ENCODE results near the gene MPPED1.

The MPPED1 gene

DNA sequence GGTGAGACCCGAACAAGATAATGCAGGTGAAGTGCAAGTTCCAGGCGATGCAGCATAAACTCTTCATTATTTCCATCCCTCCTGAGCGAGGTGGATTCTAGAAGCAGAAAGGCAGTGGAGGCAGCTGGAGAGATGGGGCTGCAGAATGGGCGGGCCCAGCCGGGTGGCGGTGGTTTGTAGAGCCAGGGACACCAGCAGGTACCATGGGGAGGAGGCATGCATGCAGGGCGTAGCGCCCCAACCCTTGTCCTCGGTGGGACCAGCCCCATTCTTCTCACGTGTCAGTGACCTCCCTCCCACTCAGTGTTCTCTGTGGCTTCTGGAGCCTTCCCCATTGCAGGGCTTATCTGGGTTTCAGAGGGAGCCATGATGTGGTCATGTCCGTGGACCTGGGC is 38.0 kb downstream of the MPPED1 start:
- no peak for DNase-seq

DNA sequence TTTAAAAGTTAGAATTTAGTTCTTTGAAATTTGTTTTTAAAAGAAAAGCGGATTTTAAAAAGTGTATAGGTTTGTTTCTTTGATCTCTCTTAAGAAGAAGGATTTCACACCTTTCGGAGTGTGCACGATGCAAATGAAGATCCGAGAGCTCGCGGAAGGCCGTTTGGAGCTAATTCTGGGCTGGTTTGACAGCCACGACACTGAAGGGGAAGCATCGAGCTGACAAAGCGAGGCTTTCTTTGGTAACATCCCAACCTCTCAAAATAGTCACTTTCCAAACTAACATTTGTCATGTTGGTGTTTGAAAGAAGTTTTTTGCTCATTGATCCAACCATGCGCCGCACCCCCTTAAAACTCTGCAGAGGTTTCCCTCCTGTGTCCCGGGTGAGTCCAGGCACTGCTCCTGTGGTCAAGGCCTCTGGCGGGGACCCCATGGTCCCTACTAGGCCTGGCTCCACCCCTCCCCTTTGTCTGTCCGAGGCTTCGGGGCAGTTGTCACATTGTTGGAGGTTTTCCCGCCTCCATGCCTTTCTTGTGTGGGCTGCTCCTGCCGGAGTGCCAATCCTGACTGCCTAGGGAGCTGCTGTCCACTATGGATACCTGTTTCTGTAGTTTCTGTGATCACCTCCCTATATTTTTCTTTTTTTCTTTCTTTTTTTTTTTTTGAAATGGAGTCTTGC is 39.7 kb downstream of the MPPED1 start:
- no peak for DNase-seq

GRCh38 chr22:43455846-43456245 is 44.0 kb downstream of the MPPED1 start:
- DNase-seq, result no peak

DNA sequence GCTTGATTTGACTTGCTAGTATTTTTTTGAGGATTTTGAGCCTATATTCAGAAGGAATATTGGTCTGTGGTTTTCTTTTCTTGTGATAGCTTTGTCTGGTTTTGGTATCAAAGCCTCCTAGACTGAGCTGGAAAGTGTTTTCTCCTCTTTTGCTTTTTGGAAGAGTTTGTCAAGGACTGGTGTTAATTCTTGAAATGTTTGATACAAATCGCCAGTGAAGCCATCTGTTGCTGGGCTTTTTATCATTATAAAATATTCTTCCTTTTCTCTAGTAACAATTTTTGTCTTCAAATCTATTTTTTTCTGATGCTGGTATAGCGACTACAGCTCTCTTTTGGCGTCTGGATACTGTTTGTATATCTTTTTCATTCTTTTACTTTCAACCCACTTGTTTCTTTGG is 45.2 kb downstream of the MPPED1 start:
- no peak for DNase-seq

GRCh38 chr22:43462701-43463100 is 50.9 kb downstream of the MPPED1 start:
- no peak for DNase-seq

- DNase-seq, result no peak
Observed at GRCh38 chr22:43464809-43465208, 53.0 kb downstream of the MPPED1 start.

DNA sequence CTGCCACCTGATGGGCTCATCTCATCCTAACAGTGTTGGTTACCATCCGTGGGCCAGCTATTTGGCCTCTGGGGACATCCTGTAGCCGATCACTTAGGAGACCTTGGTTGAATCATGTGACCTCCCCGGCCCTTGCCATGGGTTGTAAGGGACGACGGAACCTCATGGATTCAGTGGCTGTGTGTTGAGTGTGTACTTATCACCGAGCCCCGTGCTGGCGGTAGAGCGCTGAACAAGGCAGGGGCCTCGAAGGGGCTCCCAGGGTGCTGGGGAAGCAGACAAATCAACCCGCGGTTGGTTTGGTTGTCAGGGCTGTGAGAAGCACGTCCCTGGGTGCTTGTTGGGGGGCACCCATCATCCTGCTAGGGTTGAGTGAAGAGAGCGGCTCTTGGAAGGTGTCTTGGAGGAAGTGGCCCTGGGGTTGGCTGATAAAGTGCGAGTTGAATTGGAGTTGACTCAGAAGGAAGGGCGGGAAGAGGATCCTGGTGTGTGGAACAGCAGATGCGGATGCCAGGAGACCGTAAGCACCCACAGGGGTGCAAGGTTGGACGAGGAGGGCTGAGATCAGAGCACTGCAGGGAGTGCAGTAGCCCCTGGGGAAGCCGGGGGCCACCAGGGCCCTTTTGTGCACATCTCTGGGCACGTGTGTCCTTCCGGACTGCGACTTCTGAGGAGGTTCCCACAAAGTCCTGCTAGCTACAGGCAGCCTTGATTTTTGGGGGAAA is 53.6 kb downstream of the MPPED1 start:
- no peak for DNase-seq

- DNase-seq, result no peak
Observed at GRCh38 chr22:43466710-43467109, 54.9 kb downstream of the MPPED1 start.

- no peak for DNase-seq
Observed at GRCh38 chr22:43467216-43467940, 55.6 kb downstream of the MPPED1 start.

DNA sequence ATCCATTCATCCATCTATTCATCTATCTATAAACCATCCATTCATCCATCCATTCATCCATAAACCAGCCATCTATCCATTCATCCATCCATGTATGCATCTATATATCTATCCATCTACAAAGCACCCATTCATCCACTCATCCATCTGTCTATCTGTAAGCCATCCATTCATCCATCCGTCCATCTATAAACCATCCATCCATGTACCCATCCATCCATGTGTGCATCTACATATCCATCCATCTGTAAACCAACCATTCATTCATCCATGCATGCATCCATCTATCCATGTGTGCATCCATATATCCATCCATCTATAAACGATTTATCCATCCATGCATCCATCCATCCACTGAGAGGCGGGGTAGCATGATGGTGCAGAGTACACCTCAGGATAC is 58.4 kb downstream of the MPPED1 start:
- no peak for DNase-seq

- DNase-seq, result no peak
Observed at GRCh38 chr22:43470941-43471585, 59.2 kb downstream of the MPPED1 start.

DNA sequence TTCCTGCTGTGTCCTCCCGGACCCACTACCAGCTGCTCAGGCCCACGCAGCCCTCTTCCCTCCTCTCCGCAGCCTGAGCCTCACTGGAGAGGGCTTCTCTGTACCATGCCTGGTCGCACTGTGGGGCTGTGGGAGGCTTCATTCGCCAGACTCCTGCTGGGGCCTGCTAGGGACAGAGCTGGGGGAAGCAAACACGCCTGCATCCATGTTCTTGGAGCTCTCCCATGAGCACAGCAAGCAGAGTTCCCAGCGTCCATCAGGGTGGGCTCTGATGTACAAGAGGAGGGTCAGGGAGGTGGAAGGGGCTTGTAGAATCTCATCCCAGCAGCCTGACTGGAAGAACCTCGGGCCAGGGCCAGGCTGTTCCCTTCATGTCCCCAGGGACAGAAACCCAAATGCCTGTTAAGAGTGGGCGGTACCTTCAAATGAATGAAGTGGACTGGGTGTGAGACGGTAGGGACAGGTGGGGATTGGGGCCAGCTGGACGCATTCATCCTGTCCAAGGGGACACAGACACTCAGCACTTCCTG is 59.9 kb downstream of the MPPED1 start:
- no peak for DNase-seq

GRCh38 chr22:43473031-43473430 is 61.2 kb downstream of the MPPED1 start:
- no peak for DNase-seq

- no peak for DNase-seq
Observed at GRCh38 chr22:43473441-43473840, 61.6 kb downstream of the MPPED1 start.

DNA sequence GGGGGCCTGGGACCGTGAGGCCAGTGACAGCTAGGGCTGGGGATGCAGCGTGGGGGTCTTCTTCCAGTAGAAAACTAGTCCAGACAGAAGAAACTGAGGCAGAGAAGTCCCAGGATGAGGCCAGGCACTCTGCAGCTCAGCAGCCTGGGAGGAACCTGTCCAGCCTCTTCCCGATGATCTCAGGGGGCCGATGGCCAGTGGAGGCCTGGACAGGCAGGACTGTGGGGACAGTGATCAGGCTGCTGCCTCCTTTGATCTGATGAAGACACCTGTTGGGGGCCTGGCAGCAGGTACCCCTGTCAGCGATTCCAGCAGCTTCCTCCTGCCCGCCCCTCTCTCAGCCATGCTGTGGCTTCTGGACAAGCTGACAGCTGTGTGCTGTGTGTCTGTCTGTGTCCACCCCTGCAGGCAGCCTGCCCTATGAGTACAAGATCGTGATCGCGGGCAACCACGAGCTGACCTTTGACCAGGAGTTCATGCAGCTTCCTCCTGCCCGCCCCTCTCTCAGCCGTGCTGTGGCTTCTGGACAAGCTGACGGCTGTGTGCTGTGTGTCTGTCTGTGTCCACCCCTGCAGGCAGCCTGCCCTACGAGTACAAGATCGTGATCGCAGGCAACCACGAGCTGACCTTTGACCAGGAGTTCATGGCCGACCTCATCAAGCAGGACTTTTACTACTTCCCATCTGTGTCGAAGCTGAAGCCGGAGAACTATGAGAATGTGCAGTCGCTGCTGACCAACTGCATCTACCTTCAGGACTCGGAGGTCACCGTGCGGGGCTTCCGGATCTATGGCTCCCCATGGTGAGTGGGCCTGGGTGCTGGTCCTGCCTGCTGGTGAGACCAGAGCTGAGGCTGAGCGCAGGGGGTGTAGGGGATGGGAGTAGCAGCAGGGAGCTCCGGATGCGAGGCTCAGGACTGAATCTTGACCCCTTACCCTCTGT is 62.6 kb downstream of the MPPED1 start:
- no peak for DNase-seq

GRCh38 chr22:43475549-43476076 is 63.8 kb downstream of the MPPED1 start:
- no peak for DNase-seq

DNA sequence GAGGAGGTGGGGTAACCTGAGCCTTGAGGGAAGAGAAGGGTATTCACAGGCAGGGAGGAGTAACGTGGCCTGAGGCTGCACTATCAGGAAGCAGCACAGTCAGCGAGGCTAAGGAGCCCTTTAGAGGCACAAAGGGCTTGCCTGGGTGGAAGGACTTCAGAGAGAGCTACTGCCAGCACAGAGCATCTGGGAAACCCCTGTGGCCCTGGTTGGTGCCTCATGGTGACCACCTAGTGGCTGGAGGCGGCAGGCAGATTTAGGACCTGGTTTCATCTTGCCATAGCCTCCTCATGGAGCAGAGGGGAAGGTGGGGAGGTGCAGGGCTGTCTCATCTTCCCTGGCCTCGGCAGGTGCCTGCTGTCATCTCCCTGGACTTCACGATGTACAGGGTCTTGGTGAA is 64.5 kb downstream of the MPPED1 start:
- DNase-seq, result no peak

DNA sequence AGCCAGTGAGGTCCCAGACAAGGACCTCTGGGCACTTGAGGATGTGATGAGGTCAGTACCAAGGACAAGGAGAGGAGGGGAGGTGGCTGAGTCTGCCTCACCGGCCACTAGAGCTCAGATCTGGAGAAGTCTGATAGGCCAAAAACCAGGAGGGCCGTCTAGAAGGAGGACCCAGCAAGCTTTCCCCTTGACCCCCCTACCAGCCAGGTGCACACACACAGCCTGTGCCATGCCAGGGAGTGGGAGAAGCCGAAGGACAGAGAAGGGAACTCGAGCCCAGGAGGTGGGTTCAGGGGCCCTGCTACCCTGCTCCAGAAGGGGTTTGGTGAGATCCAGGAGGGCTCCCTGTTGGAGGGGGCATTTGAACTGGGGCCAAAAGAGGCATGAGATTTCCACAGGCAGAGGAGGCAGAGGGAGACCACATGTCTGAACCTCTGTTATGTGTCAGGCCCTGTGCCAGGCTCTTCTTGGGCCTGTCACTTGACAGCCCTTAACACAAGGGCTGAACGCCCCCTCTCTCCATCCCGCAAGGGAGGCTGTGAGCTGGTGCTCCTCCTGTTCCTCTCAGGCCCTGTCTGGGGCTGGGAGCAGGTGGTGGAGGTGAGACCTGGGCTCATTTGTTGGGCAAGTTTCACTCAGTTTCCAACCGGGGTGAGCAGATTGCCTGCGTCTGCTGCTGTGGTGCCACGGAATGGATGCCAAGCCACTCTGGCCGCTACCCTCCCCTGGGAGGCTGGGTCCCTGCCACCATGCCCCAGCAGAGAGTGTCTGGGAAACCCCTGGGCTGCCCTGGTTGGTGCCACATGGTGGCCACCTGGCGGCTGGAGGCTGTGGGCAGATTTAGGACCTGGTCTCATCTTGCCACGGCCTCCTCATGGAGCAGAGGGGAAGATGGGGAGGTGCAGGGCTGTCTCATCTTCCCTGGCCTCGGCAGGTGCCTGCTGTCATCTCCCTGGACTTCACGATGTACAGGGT is 65.2 kb downstream of the MPPED1 start:
- DNase-seq, result no peak

DNA sequence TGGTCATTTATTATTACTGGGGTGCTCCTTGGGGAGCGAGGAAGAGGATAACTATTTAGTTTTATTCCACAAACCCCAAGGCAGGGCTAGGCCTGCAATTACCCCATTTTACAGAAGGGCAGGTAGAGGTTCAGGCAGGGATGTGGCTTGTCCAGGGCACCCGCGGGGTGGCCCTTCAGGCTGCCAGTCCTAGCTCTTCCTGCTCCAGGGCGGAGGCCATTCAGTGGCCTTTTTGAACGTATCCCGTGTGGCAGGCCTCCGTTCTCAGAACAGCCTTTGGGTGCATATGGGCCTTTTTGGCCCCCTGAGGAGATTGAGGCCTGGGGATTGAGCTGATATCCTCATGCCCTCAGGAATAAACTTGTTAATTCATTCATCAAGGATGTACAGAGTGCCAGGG is 66.2 kb downstream of the MPPED1 start:
- DNase-seq, result no peak

- DNase-seq, result no peak
Observed at GRCh38 chr22:43478621-43479300, 66.9 kb downstream of the MPPED1 start.
